OCI-M1 (cell line): ENCODE results near the gene MME.

Experiments used
- DNase-seq: peaks from one replicate; lab custom pipeline; 2025; lab: John Stamatoyannopoulos, UW

The MME gene

GRCh38 chr3:155147588-155147987, 67.5 kb downstream of the MME start:
- no peak for DNase-seq

- DNase-seq, result no peak
Measured at GRCh38 chr3:155149494-155149893, 69.4 kb downstream of the MME start.

DNA sequence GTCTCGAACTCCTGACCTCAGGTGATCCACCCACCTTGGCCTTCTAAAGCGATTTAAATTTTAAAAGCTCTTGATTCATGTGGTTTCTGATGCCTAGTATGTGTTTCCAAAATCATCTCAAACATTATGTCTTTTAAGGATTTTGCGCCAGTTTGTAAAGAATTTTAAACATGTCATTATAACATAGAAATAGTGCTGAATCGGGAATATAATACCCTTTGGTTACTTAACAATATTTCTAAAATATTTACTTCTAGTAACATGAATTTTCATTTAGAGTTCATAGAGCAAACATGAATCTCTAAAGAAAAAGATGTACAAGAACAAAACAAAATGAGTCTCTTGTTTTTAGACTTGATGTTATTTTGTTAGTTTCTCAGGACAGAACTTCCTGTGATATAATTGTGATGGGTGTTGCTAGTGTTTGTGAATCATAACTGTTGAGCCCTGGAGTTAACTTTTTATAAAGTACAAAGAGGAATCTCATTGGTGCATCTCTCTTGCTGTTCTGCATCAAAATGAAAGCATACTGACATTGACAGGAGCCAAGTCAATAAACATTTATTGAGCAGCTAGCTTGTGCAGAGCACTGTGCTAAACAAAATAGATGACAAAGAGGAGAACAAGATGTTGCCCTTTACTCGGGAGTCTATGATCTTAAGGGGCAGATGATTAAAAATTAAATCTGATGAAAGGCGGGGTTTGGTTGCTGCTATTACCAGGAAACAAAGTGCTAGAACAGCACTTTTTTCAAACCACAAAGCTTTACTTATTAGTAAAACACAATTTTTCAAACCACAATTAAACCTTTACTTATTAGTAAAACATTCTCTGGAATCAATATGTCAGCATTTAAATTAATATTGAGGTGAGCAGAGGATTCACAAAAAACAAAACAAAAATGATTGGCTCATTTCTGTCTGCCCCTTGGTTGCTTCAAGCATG, 73.4 kb downstream of the MME start:
- DNase-seq, result no peak

GRCh38 chr3:155154255-155154654, 74.1 kb downstream of the MME start:
- DNase-seq, result no peak

- DNase-seq, result no peak
Measured at GRCh38 chr3:155158346-155159037, 78.4 kb downstream of the MME start.

DNA sequence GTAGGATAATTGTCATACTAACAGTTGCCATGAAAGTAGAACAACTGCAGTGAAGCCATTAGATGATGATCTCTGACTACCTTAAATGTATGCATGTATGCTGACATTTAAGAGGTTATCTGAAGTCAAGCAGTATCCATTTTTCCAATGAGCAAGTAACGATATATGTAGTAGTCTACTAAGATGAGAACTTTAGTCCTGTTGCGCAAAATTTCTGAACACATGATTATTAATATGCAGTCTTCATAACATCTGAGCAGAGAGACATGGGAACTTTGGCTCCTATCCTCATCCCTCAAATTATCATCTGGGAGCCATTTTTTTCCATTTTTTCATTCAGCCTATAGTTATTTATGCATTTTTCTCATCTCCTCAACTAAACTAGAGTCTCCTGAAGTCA, 79.2 kb downstream of the MME start:
- DNase-seq, result no peak

DNA sequence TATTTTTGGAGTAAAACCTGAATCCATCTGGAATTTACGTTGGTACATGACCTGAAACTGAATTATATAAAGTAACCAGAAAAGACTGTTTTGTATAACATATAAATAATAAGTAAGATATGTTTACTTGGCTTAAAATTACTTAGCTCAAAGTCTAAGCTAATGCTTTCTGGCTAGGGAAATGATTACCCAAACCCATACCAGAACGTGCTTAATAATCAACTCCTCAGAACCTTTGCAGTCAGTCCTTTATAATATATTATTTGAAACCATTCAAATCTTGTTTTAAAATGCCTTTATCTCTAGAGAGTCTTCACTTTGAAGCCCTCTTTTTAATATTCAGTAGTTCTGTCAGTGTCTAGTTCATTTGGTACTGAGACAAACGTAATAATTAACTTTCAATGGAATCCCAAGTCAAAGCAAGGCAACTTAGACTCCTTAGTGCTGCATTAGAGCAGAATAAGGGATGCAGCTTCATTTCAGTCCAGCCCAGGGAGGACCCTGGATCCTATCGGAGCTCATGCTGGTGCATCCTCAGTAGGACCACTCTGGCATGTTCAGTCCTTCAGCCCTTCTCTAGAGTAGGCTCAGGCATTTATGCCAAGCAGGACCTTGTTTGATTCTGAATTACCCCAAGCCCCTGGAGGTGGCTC, 81.6 kb downstream of the MME start:
- no peak for DNase-seq

- no peak for DNase-seq
Measured at GRCh38 chr3:155164306-155164705, 84.2 kb downstream of the MME start.

- no peak for DNase-seq
Measured at GRCh38 chr3:155166441-155166840, 86.3 kb downstream of the MME start.

GRCh38 chr3:155169197-155169596, 89.1 kb downstream of the MME start:
- no peak for DNase-seq

GRCh38 chr3:155173771-155174170, 93.7 kb downstream of the MME start:
- DNase-seq, result no peak

GRCh38 chr3:155178810-155179436, 98.8 kb downstream of the MME start:
- DNase-seq, result peak; percentile 55

DNA sequence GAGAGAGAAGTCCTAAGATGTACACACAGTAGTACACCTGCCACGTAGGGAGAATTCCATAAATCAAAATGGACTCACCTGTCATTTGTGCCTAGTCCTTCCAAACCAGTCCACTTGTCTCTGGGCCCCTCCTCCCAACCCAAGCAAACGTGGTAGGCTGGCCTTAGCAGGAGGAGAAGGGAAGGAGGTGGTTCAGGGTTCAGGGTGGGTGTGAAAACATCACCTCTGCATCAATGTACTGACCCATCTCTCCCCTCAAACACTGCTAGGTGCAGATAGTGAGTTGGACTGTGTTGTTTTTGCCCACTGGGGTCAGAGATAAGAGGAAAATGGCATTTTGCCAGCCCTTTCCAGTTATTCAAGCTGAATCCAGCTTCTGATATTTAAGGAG, 99.3 kb downstream of the MME start:
- peak; percentile 59 for DNase-seq

DNA sequence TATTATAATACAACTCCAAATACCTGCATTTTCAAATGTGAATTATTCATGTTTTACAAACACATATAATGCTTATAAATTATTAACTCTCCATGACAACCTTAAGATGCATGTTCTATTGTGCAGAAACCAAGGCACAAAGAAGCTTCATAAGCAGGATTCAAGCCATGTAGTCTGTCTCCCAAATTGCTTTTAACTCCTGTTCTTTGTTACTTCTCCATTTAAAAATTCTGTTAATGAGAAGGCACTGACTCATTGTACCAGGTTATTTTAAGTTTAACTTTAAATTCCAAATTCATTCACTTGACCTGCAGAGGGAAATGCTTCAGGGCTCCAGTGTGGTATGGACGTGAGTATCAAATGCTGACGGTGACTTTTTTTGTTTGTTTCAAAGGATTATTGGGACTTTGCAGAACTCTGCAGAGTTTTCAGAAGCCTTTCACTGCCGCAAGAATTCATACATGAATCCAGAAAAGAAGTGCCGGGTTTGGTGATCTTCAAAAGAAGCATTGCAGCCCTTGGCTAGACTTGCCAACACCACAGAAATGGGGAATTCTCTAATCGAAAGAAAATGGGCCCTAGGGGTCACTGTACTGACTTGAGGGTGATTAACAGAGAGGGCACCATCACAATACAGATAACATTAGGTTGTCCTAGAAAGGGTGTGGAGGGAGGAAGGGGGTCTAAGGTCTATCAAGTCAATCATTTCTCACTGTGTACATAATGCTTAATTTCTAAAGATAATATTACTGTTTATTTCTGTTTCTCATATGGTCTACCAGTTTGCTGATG, 100.0 kb downstream of the MME start:
- DNase-seq, result peak; percentile 39

DNA sequence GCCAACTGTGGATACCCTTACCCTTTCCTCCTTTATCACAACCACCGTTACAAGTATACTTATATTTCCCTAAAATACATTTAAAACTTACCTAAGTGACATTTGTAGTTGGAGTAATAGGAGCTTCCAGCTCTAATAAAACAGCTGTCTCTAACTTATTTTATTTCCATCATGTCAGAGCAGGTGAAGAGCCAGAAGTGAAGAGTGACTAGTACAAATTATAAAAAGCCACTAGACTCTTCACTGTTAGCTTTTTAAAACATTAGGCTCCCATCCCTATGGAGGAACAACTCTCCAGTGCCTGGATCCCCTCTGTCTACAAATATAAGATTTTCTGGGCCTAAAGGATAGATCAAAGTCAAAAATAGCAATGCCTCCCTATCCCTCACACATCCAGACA, 102.3 kb downstream of the MME start:
- DNase-seq, result no peak

DNA sequence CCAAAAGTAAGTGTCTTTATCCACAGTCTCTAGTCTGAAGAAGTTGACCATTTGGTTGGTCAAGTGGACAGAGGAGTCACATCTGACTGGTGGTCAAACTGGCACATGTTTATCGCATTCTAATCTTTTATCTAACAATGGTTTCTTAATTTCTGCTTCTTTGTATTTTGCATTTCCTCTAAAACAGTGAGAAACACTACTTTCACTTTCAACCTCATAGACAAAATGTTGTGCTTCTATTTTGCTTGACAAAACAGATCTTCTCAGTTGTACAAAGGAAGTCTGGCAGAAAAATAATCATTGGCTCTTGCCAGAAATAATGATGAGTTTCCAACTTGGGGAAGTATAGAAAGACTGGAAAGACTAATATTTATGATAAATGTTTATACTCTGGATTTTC, 103.9 kb downstream of the MME start:
- DNase-seq, result peak; percentile 74

GRCh38 chr3:155185631-155186071, 105.5 kb downstream of the MME start:
- DNase-seq, result no peak

DNA sequence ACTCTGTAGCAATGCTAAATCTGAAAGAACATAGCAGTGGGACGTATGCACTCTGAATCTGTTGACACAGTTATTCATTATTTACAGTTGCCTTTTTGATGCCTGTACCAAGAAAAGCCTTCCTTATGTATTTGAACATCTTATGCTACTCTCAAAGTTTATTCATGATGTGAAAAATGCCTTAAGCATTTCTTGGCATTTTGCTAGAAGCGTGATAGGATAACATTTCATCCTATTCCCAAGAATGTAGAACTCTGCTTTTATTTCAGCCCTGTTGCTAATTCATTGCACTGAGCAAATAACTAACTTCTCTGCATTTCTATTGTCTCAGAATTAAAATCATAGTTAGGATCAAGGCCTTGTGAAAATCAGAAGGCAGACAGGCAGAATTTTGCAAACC, 107.9 kb downstream of the MME start:
- DNase-seq, result no peak

DNA sequence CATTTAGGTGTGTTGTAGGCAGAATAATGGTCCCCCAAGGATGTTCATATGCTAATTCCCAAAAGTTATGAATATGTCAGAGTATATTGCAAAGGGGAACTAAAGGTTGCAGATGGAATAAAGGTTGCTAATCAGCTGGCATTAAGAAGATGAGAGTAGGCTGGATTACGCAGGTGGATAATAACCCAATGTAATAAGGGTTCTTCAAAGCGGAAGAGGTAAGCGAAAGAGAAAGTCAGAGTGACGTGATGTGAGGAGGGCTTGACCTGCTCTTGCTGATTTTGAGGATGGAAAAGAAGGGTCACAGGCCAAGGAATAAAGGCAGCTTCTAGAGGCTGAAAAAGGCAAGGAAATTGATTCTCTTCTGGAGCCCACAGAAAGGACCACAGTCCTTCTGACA, 109.4 kb downstream of the MME start:
- no peak for DNase-seq

- no peak for DNase-seq
Measured at GRCh38 chr3:155190691-155191090, 110.6 kb downstream of the MME start.

- peak; percentile 31 for DNase-seq
Measured at GRCh38 chr3:155192957-155193746, 113.0 kb downstream of the MME start.
